ENCODE data around the gene ARHGAP26. TPM values are rescaled to one million over a fixed set of nuclear protein-coding genes. Genes with fewer than 3 reads are reported as not detected.

The ARHGAP26 gene
- polyA plus RNA-seq, 1 donor from 2014 or later = 0.83 TPM

- Histone ChIP-seq H3K9me2 (ENCODE audit: insufficient read depth, low read length) (no peaks in the 10 kb centered on the region), H3K27ac (ENCODE audit: low read length) (no peak overlapping the region), H3K4me2 (ENCODE audit: low read length) (no peak overlapping the region), H3K27me3 (ENCODE audit: insufficient read depth, low read depth, low read length) (no peaks in the 10 kb centered on the region), H3F3A (ENCODE audit: insufficient read depth, low read length, poor library complexity, severe bottlenecking) (no peaks in the 10 kb centered on the region), H3K9me3 (ENCODE audit: low read length) (no peaks in the 10 kb centered on the region), H2AFZ (ENCODE audit: low read depth, low read length) (no peak overlapping the region), H3K36me3 (ENCODE audit: insufficient read depth, low read length) (no peaks in the 10 kb centered on the region), H3K9ac (ENCODE audit: low read length) (no peak overlapping the region), H4K20me1 (ENCODE audit: insufficient read depth) (no peaks in the 10 kb centered on the region), H3K79me2 (replicated peaks; ENCODE audit: insufficient read depth, low read length) (no peaks in the 10 kb centered on the region), H3K4me3 (ENCODE audit: low read length) (no peak overlapping the region)
- TF ChIP-seq REST (IDR thresholded peaks at IDR 0.05; ENCODE audit: borderline replicate concordance) (no peak), RAD21 (conservative IDR thresholded peaks at IDR 0.05) (no peak), MXI1 (conservative IDR thresholded peaks at IDR 0.05; ENCODE audit: poor library complexity, severe bottlenecking) (no peak), CTCF (IDR thresholded peaks at IDR 0.05; ENCODE audit: poor library complexity, severe bottlenecking) (no peak), EZH2 (IDR thresholded peaks at IDR 0.05; ENCODE audit: borderline replicate concordance, insufficient read depth, low read length, poor library complexity, severe bottlenecking) (no peak), SMC3 (conservative IDR thresholded peaks at IDR 0.05; ENCODE audit: poor library complexity) (no peak), EP300 (conservative IDR thresholded peaks at IDR 0.05; ENCODE audit: poor library complexity, severe bottlenecking) (no peak)
Measured at GRCh38 chr5:142727735-142728047, 42.5 kb upstream of the ARHGAP26 start.

GRCh38 chr5:142735323-142736246 lies 34.6 kb upstream of the ARHGAP26 start:
- no peak overlapping the region for H3K27ac ChIP-seq (ENCODE audit: low read length)
- no peak overlapping the region for H3K4me3 ChIP-seq (ENCODE audit: low read length)
- H3F3A ChIP-seq (ENCODE audit: insufficient read depth, low read length, poor library complexity, severe bottlenecking) = no peaks in the 10 kb centered on the region
- H3K9me2 ChIP-seq (ENCODE audit: insufficient read depth, low read length) = no peaks in the 10 kb centered on the region
- H3K27me3 ChIP-seq (ENCODE audit: insufficient read depth, low read depth, low read length) = no peaks in the 10 kb centered on the region
- H3K9me3 ChIP-seq (ENCODE audit: low read length) = no peaks in the 10 kb centered on the region
- TF ChIP-seq POLR2AphosphoS5 (IDR thresholded peaks at IDR 0.05) (no peak), EP300 (conservative IDR thresholded peaks at IDR 0.05; ENCODE audit: poor library complexity, severe bottlenecking) (no peak), RAD21 (conservative IDR thresholded peaks at IDR 0.05) (no peak), SMC3 (conservative IDR thresholded peaks at IDR 0.05; ENCODE audit: poor library complexity) (no peak), MXI1 (conservative IDR thresholded peaks at IDR 0.05; ENCODE audit: poor library complexity, severe bottlenecking) (no peak), CTCF (IDR thresholded peaks at IDR 0.05; ENCODE audit: poor library complexity, severe bottlenecking) (no peak), TAF1 (IDR thresholded peaks at IDR 0.05; ENCODE audit: low read depth) (no peak), REST (IDR thresholded peaks at IDR 0.05; ENCODE audit: borderline replicate concordance) (no peak), EZH2 (IDR thresholded peaks at IDR 0.05; ENCODE audit: borderline replicate concordance, insufficient read depth, low read length, poor library complexity, severe bottlenecking) (no peak)
- H3K79me2 ChIP-seq (replicated peaks; ENCODE audit: insufficient read depth, low read length) = no peaks in the 10 kb centered on the region
- H4K20me1 ChIP-seq (ENCODE audit: insufficient read depth) = no peaks in the 10 kb centered on the region
- no peak overlapping the region for H2AFZ ChIP-seq (ENCODE audit: low read depth, low read length)
- H3K36me3 ChIP-seq (ENCODE audit: insufficient read depth, low read length) = no peaks in the 10 kb centered on the region
- H3K4me2 ChIP-seq (ENCODE audit: low read length) = no peak overlapping the region
- H3K9ac ChIP-seq (ENCODE audit: low read length) = no peak overlapping the region
